NOMO-1 treated with DMSO at 0.1 percent for 48 hours (cell line): ENCODE measurements around the gene SCTR.

Experiments
- DNase-seq: peaks from one replicate; lab custom pipeline; 2025; ENCODE audit not compliant: unreplicated experiment; lab: John Stamatoyannopoulos, UW

SCTR gene

GRCh38 chr2:119475857-119476244, 48.4 kb downstream of the SCTR start:
- no peak for DNase-seq

- no peak for DNase-seq
Measured at GRCh38 chr2:119475225-119475856, 48.9 kb downstream of the SCTR start.

- no peak for DNase-seq
Measured at GRCh38 chr2:119474371-119475224, 49.7 kb downstream of the SCTR start.

DNA sequence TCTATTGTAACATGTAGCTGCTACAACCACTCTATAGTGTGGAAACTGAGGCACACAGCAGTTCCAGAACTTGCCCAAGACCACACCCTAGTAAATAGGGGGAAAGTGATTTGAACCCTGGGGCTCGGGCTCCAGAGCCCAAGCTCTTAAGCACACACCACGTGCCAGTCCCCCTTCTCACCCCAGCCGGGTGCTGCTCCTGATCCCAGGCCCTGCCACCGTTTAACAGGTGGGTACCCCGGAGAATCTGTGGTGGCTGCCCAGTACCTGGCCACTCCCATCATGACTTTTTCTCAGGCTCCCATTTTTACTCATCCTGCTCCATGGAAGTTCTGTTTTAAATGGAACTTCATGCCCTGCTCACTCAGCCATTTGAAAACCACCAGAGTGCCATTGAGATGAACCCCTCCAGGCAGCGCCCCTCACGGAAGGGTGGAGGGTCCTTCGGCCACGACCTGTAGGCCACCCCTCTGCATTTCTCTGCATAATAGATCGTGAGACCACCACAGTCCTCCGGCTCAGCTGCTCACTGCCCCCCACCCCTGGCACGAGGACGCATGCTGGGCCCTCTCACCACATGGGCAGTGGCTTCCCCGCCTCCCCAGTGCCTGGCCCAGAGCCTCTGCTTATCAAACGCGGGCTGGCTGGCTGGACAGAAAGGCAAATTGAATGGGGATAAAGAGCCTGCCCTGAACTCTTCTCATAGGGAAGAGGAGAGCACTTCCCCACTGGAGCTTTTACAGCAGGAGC, 50.5 kb downstream of the SCTR start:
- DNase-seq = no peak

GRCh38 chr2:119472749-119473148, 51.5 kb downstream of the SCTR start:
- no peak for DNase-seq

DNA sequence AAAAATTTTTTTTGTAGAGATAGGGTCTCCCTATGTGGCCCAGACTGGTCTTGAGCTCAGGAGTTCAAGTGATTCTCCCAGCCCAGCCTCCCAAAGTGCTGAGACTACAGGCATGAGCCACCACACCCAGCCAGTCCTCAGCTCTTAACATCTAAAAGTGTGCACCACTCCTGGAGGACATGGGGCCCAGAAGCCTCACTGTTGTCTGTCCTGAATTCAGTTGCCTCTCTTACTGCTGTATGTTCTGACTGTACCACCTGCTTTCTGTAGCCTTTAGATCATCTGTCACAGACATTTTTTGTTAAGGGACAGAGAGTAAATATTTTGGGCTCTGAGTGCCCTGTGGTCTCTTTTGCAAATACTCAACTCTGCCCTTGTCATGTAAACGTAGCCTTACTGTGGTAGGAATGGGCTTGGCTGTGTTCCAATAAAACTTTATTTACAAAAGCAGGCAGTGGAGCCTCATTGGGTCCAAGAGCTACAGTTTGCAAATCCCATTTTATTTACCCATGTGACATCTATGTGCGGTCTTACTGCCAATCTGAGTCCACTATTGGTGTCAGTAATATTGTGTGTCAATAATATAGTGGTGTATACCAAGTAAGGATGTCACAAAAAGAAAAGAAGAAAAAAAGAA, 54.5 kb downstream of the SCTR start:
- no peak for DNase-seq

DNA sequence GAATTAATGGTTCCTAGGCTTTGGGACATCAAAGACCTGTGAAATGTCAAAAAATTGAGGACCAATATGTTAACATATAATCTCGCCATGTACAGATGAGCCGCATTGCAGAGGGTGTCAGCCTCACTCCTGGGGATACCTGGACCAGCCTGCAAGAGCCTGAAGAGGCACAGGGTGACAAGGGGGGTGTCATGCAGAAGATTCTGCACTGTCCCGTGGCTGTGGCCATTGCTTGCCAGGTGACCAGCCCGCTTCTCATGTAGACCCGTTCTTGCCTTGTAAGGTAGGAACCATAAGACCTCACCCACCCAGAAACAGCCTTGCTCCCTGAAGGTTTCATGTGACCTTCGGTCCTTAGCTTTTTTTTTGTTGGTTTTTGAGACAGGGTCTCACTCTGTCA, 55.2 kb downstream of the SCTR start:
- DNase-seq = no peak

- DNase-seq = no peak
Measured at GRCh38 chr2:119468154-119468955, 55.9 kb downstream of the SCTR start.

- no peak for DNase-seq
Measured at GRCh38 chr2:119466373-119466772, 57.9 kb downstream of the SCTR start.

DNA sequence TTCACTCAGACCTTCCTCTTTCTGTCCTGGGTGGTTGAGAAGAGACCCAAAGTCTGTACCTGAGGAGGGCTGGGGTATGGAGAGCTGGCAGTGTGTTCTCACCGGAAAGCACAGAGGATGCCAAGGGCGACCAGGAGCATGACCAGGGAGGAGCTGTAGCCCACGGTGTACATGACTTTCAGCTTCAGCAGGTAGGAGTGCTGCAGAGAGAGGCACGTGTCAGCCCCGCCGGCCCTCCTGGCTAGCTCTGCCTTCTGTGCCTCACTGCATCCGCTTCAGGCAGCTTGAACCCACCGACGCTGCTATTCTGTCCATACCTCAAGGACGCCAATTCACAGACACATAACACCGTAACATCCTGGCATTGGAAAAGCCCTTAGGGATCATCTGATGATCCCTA, 58.6 kb downstream of the SCTR start:
- DNase-seq = no peak

GRCh38 chr2:119464981-119465380, 59.3 kb downstream of the SCTR start:
- DNase-seq = no peak

- no peak for DNase-seq
Measured at GRCh38 chr2:119463990-119464389, 60.3 kb downstream of the SCTR start.

- peak; percentile 48 for DNase-seq
Measured at GRCh38 chr2:119463136-119463535, 61.1 kb downstream of the SCTR start.

DNA sequence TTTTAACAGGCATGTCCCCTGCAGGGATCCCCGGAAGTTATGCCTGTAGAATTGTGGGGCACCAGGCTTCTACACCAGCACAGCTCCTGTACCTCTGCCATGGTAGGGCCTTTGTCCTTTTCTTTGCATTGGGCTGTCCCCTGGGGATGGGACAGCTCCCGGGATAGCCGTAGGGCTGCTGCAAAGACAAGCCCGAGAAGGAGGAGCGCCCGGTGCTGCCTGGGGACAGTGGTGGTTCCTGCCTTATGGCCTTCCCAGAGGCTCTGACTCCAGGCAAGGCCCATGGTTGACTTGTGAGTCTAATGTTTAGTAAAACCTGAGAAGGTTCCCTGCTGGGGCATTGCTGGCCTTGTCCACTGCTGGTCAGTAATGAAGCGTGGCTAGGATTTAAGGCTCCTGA, 61.7 kb downstream of the SCTR start:
- no peak for DNase-seq

DNA sequence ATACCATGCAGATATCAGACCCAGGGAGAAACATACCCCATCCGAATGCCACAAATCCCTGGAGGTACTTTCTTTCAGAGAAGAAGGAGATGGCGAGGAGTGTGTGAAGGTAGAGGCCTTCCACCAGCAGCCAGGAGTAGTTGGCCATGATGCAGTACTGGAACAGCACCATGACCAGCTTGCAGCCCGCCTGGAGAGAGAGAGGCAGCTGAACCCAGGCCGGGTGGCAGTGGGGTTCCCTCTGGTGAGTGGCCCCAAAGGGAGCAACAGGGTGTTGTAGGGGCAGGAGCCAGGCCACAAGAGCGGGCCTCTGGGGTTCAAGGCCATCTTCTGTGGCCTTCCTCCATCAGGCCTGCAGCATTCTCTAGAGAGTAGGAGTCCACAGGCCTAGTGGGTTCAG, 62.5 kb downstream of the SCTR start:
- no peak for DNase-seq

- no peak for DNase-seq
Measured at GRCh38 chr2:119460076-119460475, 64.2 kb downstream of the SCTR start.

DNA sequence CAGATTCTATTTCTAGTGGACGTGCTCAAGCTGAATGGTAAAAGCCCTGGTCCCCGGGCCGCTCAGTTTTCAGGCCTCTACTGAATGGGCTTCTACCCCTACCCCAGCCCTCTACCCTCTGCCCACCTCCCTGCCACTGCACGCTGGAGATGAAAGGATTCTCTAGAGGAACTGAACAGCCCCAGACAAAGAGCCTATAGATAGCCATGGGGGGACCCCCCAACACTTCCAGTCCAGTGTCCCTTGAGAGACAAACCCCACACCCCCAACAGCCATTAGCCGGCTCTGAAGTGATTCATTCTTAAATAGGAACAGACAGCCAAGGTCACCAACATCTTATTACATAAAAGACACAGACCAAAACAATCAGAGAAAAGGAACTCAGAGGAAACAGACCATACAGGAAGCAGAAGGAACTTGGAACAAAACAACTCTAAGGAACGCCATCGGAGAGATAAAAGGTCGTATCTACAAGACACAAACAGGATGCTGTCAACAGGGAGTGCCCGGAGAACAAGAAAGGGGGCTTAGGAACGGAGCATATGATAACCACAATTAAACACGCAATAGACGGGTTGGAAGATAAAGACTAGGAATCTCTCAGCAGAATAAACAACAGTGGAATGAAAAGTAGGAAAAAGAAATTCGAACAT, 69.1 kb downstream of the SCTR start:
- no peak for DNase-seq

- DNase-seq = no peak
Measured at GRCh38 chr2:119453972-119454593, 70.2 kb downstream of the SCTR start.

GRCh38 chr2:119451336-119452050, 72.8 kb downstream of the SCTR start:
- no peak for DNase-seq
